NCI-H128 (cell line): ENCODE results near the gene MGMT.

Source experiments
- DNase-seq: peaks from one replicate; lab custom pipeline; 2025; ENCODE audit not compliant: unreplicated experiment; lab: John Stamatoyannopoulos, UW

MGMT gene

GRCh38 chr10:129615921-129616525 is 149.0 kb downstream of the MGMT start:
- no peak for DNase-seq

- no peak for DNase-seq
Measured at GRCh38 chr10:129617768-129618167, 150.7 kb downstream of the MGMT start.

- no peak for DNase-seq
Measured at GRCh38 chr10:129621062-129621461, 154.0 kb downstream of the MGMT start.

- no peak for DNase-seq
Measured at GRCh38 chr10:129621693-129622092, 154.7 kb downstream of the MGMT start.

- DNase-seq, result no peak
Measured at GRCh38 chr10:129622291-129622690, 155.2 kb downstream of the MGMT start.

- DNase-seq, result no peak
Measured at GRCh38 chr10:129622736-129623135, 155.7 kb downstream of the MGMT start.

- DNase-seq, result no peak
Measured at GRCh38 chr10:129624526-129624925, 157.5 kb downstream of the MGMT start.

- DNase-seq, result no peak
Measured at GRCh38 chr10:129626309-129626708, 159.3 kb downstream of the MGMT start.

GRCh38 chr10:129626796-129627435 is 159.9 kb downstream of the MGMT start:
- no peak for DNase-seq

GRCh38 chr10:129627442-129627841 is 160.4 kb downstream of the MGMT start:
- DNase-seq, result no peak

GRCh38 chr10:129628823-129629222 is 161.8 kb downstream of the MGMT start:
- no peak for DNase-seq

- DNase-seq, result no peak
Measured at GRCh38 chr10:129629911-129630310, 162.9 kb downstream of the MGMT start.

- no peak for DNase-seq
Measured at GRCh38 chr10:129631006-129631405, 164.0 kb downstream of the MGMT start.

- DNase-seq, result no peak
Measured at GRCh38 chr10:129631870-129632623, 165.0 kb downstream of the MGMT start.

GRCh38 chr10:129637010-129637409 is 170.0 kb downstream of the MGMT start:
- DNase-seq, result no peak

- DNase-seq, result no peak
Measured at GRCh38 chr10:129637846-129638245, 170.8 kb downstream of the MGMT start.

- DNase-seq, result no peak
Measured at GRCh38 chr10:129641351-129641750, 174.3 kb downstream of the MGMT start.

GRCh38 chr10:129641982-129642381 is 174.9 kb downstream of the MGMT start:
- DNase-seq, result no peak

- DNase-seq, result no peak
Measured at GRCh38 chr10:129642427-129642826, 175.4 kb downstream of the MGMT start.

- no peak for DNase-seq
Measured at GRCh38 chr10:129643266-129643665, 176.2 kb downstream of the MGMT start.

- no peak for DNase-seq
Measured at GRCh38 chr10:129645487-129645886, 178.4 kb downstream of the MGMT start.

GRCh38 chr10:129646973-129647372 is 179.9 kb downstream of the MGMT start:
- DNase-seq, result no peak
